22Rv1 (cell line): Measurements from ENCODE around the gene CUL5.

Experiments used
- H3K27ac ChIP-seq: fragments of 450-650 bp; 2 replicates; pipeline ENCODE4 v1.5.1; 2017
- CTCF ChIP-seq: fragments of 450-650 bp; IDR thresholded peaks from 2 replicates; pipeline ENCODE4 v1.5.1; 2017; ENCODE audit warnings: mild to moderate bottlenecking
- ZFX ChIP-seq: fragments of 450-650 bp; IDR thresholded peaks from 2 replicates; pipeline ENCODE4 v1.6.1; 2017; ENCODE audit warnings: antibody characterized with exemption, borderline replicate concordance

Gene CUL5

DNA sequence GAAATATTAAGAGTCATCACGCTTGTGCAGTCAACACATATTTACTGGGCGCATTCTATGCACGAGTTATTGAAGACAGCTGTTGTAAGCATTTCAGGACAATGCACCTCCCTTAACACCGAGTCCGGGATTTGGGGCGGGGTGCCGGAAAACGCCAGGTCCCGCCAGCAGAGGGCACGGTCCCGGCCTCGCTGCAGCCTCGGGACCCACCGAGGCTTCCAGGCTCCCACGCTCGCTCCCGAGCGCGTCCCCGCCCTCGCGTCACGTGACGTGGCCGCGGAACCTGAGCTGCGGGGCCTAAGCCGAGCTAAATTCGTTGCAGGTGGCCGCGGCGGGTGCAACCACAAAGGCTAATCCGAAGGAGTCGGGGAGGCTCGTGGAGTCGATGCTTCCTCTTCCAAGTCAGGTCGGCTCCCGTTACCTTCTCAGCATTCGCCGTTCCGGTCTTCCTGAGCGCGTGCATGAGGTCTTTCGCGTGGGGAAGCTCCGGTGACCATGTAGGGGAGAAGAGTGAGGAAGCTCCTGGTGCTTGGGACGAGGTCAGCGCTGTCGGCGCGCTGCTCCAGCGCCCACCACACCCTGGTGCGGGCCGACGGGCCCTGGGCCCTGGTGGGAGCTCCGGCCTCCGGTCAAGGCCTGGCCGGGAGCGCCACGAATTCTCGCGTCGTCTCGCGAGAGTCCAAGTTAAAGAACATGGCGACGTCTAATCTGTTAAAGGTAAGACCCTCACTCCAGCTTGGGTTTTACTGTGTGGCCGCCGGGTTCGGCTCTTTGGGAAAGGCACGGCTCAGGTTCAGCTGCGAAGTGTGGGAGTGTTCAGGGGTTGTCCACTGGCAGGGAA, at the start of gene CUL5:
TSS of gene CUL5 (plus strand) at position 243 of the 841 bp plus-strand sequence. CDS start at position 694, 451 bp downstream.
- TF ChIP-seq ZFX (0 out of 2 replicates have a peak, but pooled peaks have one; percentile 55), CTCF (peak; percentile 96)
- H3K27ac ChIP-seq: peak within 1 kb of the TSS; percentile 89

DNA sequence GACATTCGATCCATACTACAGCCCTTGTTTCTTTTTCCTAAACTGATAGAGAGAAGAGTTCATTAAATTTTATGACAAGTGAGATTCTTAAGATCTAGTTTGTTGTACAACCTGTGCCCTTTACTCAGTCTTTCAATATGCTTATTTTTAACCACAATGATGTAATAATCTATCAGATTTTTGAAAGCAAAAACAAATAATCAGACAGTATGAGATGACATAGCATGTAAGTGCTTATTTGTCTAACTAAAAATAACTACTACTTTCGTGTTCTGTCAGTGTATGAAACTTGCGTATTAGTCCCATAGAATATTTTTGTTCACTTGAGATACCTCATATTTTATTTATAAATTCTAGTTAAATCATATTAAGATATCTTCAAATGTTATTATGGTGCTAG, 47.2 kb upstream of the CUL5 start:
- TF ChIP-seq ZFX (no peak), CTCF (no peak)
- no peak overlapping the region for H3K27ac ChIP-seq

DNA sequence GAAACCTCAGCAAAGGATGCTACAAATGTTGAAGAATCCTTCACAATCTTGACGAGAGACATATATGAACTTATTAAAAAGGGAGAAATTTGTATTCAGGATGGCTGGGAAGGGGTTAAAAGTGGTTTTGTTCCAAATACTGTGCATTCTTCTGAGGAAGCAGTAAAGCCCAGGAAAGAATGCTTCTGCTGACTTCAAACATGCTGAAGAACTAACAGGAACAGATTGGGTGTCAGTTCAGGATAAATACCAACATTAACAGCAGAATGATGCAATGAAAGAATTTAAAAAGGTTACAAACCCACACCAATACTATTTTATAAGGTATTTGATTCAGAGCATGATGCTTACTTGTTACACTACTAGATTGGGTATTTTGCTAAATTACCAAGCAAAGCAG, 46.5 kb upstream of the CUL5 start:
- H3K27ac ChIP-seq: no peak overlapping the region
- TF ChIP-seq CTCF: no peak
- TF ChIP-seq ZFX: no peak

DNA sequence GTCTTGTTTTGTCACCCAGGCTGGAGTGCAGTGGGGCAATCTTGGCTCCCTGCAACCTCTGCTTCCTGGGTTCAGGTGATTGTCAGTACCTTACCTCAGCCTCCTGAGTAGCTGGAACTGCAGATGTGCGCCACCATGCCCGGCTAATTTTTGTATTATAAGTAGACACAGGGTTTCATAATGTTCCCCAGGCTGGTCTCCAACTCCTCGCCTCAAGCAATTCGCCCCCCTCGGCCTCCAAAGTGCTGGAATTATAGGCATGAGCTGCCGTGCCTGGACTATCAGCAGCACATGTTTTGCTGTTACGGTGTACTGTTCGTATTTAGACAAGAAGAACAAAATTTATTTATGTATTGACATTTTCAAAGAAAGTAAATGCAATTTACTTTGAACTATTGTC, 45.6 kb upstream of the CUL5 start:
- TF ChIP-seq ZFX (no peak), CTCF (no peak)
- H3K27ac ChIP-seq: no peak overlapping the region

GRCh38 chr11:107969219-107969618, 39.5 kb upstream of the CUL5 start:
- no peak for TF ChIP-seq ZFX
- no peak for TF ChIP-seq CTCF
- H3K27ac ChIP-seq: no peak overlapping the region

GRCh38 chr11:107970049-107970448, 38.6 kb upstream of the CUL5 start:
- TF ChIP-seq ZFX (no peak), CTCF (no peak)

DNA sequence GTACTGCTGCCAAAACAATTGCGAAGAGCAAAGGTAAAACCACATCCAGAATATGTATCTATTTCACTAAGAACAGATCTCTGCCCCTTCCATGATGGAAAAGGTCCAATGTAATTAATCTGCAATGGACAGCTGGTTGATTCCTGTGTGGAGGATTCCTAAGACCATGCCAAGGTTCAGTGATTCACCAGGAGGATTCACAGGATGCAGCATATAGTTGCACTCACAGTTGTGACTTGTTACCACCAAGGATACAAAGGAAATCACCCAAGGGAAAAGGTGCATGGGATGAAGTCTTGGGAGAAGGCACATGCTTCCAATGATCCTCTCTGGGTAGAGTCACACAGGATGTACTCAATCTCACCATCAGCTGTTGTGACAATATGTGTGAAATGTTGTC, 35.1 kb upstream of the CUL5 start:
- TF ChIP-seq ZFX (no peak), CTCF (no peak)
- no peak overlapping the region for H3K27ac ChIP-seq

More at GRCh38 chr11:107970049-107970448, 38.6 kb upstream of the CUL5 start:
- H3K27ac ChIP-seq: no peak overlapping the region
